Right lobe of liver (tissue), 4 donors: ENCODE measurements around the gene INHBE.

Experiments
- POLR2A ChIP-seq: fragments of 450-650 bp; IDR thresholded peaks from one replicate; pipeline ENCODE4 v1.6.1; 2017; ENCODE audit warnings: antibody characterized with exemption, mild to moderate bottlenecking
- TF ChIP-seq, protein P1 (sequence below), 4 donors: fragments of 200-600 bp in 3 of 4; fragments of 450-650 bp in 1 of 4; IDR thresholded peaks; one replicate each; pipeline versions ENCODE4 v1.5.1 to v1.8.0; 2016 to 2022; ENCODE audit warnings: antibody characterized with exemption in 4 of 4, mild to moderate bottlenecking in 2 of 4
- donor health status: DM: no; HTN: no; CAD: no.
- donor health status: DM: no; HTN: no; CAD: no.
- donor health status: DM: no; HTN: yes; CAD: no.

DNA sequence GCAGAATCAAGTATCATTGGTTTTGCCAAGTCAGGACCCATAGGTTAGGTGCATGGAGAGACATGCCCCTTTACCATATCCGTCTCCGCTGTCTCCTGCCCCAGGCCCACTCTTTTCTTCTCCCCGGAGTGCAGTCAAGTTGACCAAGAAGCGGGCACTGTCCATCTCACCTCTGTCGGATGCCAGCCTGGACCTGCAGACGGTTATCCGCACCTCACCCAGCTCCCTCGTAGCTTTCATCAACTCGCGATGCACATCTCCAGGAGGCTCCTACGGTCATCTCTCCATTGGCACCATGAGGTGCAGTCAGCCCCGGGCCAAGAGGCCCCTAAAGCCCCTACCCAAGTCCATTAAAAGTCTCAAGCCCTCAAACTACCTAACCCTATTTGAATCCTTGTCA is 9.5 kb downstream of the INHBE start:
- TF ChIP-seq, protein P1, sequence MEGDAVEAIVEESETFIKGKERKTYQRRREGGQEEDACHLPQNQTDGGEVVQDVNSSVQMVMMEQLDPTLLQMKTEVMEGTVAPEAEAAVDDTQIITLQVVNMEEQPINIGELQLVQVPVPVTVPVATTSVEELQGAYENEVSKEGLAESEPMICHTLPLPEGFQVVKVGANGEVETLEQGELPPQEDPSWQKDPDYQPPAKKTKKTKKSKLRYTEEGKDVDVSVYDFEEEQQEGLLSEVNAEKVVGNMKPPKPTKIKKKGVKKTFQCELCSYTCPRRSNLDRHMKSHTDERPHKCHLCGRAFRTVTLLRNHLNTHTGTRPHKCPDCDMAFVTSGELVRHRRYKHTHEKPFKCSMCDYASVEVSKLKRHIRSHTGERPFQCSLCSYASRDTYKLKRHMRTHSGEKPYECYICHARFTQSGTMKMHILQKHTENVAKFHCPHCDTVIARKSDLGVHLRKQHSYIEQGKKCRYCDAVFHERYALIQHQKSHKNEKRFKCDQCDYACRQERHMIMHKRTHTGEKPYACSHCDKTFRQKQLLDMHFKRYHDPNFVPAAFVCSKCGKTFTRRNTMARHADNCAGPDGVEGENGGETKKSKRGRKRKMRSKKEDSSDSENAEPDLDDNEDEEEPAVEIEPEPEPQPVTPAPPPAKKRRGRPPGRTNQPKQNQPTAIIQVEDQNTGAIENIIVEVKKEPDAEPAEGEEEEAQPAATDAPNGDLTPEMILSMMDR (IDR thresholded peaks at IDR 0.05), result no peak
- no peak for TF ChIP-seq POLR2A
